ENCODE measurements around the gene PLCXD1.
"Not testable (repeated sequence)": the region's sequence is repeated elsewhere in the genome, so short reads cannot be mapped to it uniquely, and the experiment has no call there.

The PLCXD1 gene

GRCh38 chrX:329291-329910 lies 48.2 kb downstream of the PLCXD1 start:
- no peak for DNase-seq (ENCODE audit: low read depth)
- TF ChIP-seq CTCF (IDR thresholded peaks at IDR 0.05; ENCODE audit: insufficient read depth, low read depth, low read length, missing control alignments): no peak
- H3K4me3 ChIP-seq (ENCODE audit: low read depth, low read length): no peak overlapping the region

- H3K4me3 ChIP-seq (ENCODE audit: low read depth, low read length); DNase-seq (ENCODE audit: low read depth): not testable (repeated sequence)
These were observed 49.1 kb downstream of the PLCXD1 start for GRCh38 chrX:330141-330725.

GRCh38 chrX:330726-331150 lies 49.6 kb downstream of the PLCXD1 start:
- H3K4me3 ChIP-seq (ENCODE audit: low read depth, low read length): no peak overlapping the region
- DNase-seq (ENCODE audit: low read depth): no peak
- TF ChIP-seq CTCF (IDR thresholded peaks at IDR 0.05; ENCODE audit: insufficient read depth, low read depth, low read length, missing control alignments): no peak

- TF ChIP-seq CTCF (IDR thresholded peaks at IDR 0.05; ENCODE audit: insufficient read depth, low read depth, low read length, missing control alignments): no peak
- no peak for DNase-seq (ENCODE audit: low read depth)
- no peak overlapping the region for H3K4me3 ChIP-seq (ENCODE audit: low read depth, low read length)
These were observed 50.1 kb downstream of the PLCXD1 start for GRCh38 chrX:331151-331824.

- no peak overlapping the region for H3K4me3 ChIP-seq (ENCODE audit: low read depth, low read length)
These were observed 50.8 kb downstream of the PLCXD1 start for GRCh38 chrX:331825-332495.

GRCh38 chrX:332496-332860 lies 51.3 kb downstream of the PLCXD1 start:
- no peak for TF ChIP-seq CTCF (IDR thresholded peaks at IDR 0.05; ENCODE audit: insufficient read depth, low read depth, low read length, missing control alignments)
- DNase-seq (ENCODE audit: low read depth): no peak
- H3K4me3 ChIP-seq (ENCODE audit: low read depth, low read length): no peak overlapping the region

More at GRCh38 chrX:331825-332495, 50.8 kb downstream of the PLCXD1 start:
- no peak for TF ChIP-seq CTCF (IDR thresholded peaks at IDR 0.05; ENCODE audit: insufficient read depth, low read depth, low read length, missing control alignments)
- no peak for DNase-seq (ENCODE audit: low read depth)

GRCh38 chrX:332916-333610 lies 51.9 kb downstream of the PLCXD1 start:
- no peak for TF ChIP-seq CTCF (IDR thresholded peaks at IDR 0.05; ENCODE audit: insufficient read depth, low read depth, low read length, missing control alignments)
- DNase-seq (ENCODE audit: low read depth): no peak
- H3K4me3 ChIP-seq (ENCODE audit: low read depth, low read length): no peak overlapping the region
